T-cell (primary cell): Measurements from ENCODE around the gene ERCC2. TPM values are rescaled to one million over a fixed set of nuclear protein-coding genes. Genes with fewer than 3 reads are reported as not detected.

Source experiments
- ATAC-seq, 4 experiments: fragments of 200-7000 bp in 3 of 4; fragments of 150-1000 bp in 1 of 4; cut with Tn5 transposase; replicated peaks in 1 of 4; 1 replicate in 3 of 4; 2 replicates in 1 of 4; pipeline ENCODE4 v1.10.0; 2021; ENCODE audit warnings: moderate library complexity in 3 of 4, mild to moderate bottlenecking in 2 of 4, moderate number of reproducible peaks in 1 of 4
- CTCF ChIA-PET, 2 donors: fragments of 300-600 bp; sonication (Branson Sonifier 250); formaldehyde crosslinking; loops; one replicate each; lab custom pipeline; 2022; ENCODE audit warnings: antibody characterized with exemption in 2 of 2; lab: Charles Lee
- POLR2A ChIA-PET, 2 donors: fragments of 300-600 bp; sonication (Branson Sonifier 250); formaldehyde crosslinking; loops; one replicate each; lab custom pipeline; 2022; ENCODE audit warnings: antibody characterized with exemption in 2 of 2; lab: Charles Lee
- DNase-seq, 35 experiments: peaks; one replicate each; pipeline versions ENCODE4 v3.0.0 to v3.0.0-alpha.2; 2013 to 2023
- H3K27ac ChIP-seq: one replicate; pipeline ENCODE4 v1.5.1; 2013; ENCODE audit warnings: low read length
- H3K27me3 ChIP-seq, 2 experiments: replicated peaks in 1 of 2; 1 replicate in 1 of 2; 2 replicates in 1 of 2; pipeline versions ENCODE4 v1.6.1 to v1.7.0; 2013; ENCODE audit warnings: low read length in 1 of 2, mixed read lengths in 1 of 2; ENCODE audit not compliant: control insufficient read depth in 2 of 2, insufficient read depth in 2 of 2; ENCODE audit errors: extremely low read depth in 1 of 2
- H3K36me3 ChIP-seq, 2 donors: 1 replicate in 1 of 2; 2 replicates in 1 of 2; pipeline versions ENCODE4 v1.6.1 to v1.7.0; 2013; ENCODE audit warnings: low read length in 1 of 2; ENCODE audit not compliant: control insufficient read depth in 2 of 2, insufficient read depth in 1 of 2; ENCODE audit errors: extremely low read depth in 1 of 2
- H3K4me1 ChIP-seq, 2 experiments: 1 replicate in 1 of 2; 2 replicates in 1 of 2; pipeline versions ENCODE4 v1.6.1 to v1.7.0; 2013; ENCODE audit warnings: low read length in 2 of 2, mixed read lengths in 1 of 2; ENCODE audit not compliant: insufficient read depth in 2 of 2, control insufficient read depth in 1 of 2; ENCODE audit errors: extremely low read depth in 1 of 2
- H3K4me3 ChIP-seq, 2 donors: 1 replicate in 1 of 2; 2 replicates in 1 of 2; pipeline versions ENCODE4 v1.5.1 to v1.7.0; 2013; ENCODE audit warnings: mild to moderate bottlenecking in 2 of 2, low read length in 1 of 2, moderate library complexity in 1 of 2; ENCODE audit not compliant: control insufficient read depth in 1 of 2; ENCODE audit errors: extremely low read depth in 1 of 2
- H3K9me3 ChIP-seq: 2 replicates; pipeline ENCODE4 v1.7.0; 2013
- H3K27ac Mint-ChIP-seq, 2 donors: one replicate each; pipeline ENCODE4 v1.8.0; 2020 to 2021; ENCODE audit warnings: mild to moderate bottlenecking in 2 of 2, mixed read lengths in 2 of 2
- H3K27me3 Mint-ChIP-seq, 2 donors: one replicate each; pipeline ENCODE4 v1.8.0; 2021 to 2022; ENCODE audit warnings: mixed read lengths in 2 of 2
- H3K36me3 Mint-ChIP-seq: one replicate; pipeline ENCODE4 v1.8.0; 2021; ENCODE audit warnings: mixed read lengths
- H3K4me1 Mint-ChIP-seq, 3 donors: one replicate each; pipeline ENCODE4 v1.8.0; 2020 to 2022; ENCODE audit warnings: mixed read lengths in 3 of 3, mild to moderate bottlenecking in 1 of 3
- H3K4me3 Mint-ChIP-seq, 3 donors: one replicate each; pipeline ENCODE4 v1.8.0; 2020 to 2022; ENCODE audit warnings: mild to moderate bottlenecking in 3 of 3, mixed read lengths in 3 of 3, moderate library complexity in 3 of 3
- H3K9me3 Mint-ChIP-seq, 3 donors: one replicate each; pipeline ENCODE4 v1.8.0; 2020 to 2022; ENCODE audit warnings: mixed read lengths in 3 of 3
- WGBS: methylation state at CpG from one replicate; pipeline ENCODE4 v1.1.5; 2013; ENCODE audit warnings: missing lambda C conversion rate; ENCODE audit not compliant: insufficient coverage; 5-methylcytosine and 5-hydroxymethylcytosine counted together
- total RNA-seq, 35 experiments: library from RNA in 6 of 35; stranded (reverse) in 6 of 35; fragments of 120-200 nt in 1 of 35; gene quantifications; one replicate each; pipeline versions ENCODE4 v1.2.1 to v1.2.4 and lab custom pipeline; 2013 to 2026

Gene ERCC2
- total RNA-seq, 5 donors from 2014 or later (not counting 1 experiment from before 2014, with no cell fraction given), result 14.5 to 23.2 (median 21.3) TPM

DNA sequence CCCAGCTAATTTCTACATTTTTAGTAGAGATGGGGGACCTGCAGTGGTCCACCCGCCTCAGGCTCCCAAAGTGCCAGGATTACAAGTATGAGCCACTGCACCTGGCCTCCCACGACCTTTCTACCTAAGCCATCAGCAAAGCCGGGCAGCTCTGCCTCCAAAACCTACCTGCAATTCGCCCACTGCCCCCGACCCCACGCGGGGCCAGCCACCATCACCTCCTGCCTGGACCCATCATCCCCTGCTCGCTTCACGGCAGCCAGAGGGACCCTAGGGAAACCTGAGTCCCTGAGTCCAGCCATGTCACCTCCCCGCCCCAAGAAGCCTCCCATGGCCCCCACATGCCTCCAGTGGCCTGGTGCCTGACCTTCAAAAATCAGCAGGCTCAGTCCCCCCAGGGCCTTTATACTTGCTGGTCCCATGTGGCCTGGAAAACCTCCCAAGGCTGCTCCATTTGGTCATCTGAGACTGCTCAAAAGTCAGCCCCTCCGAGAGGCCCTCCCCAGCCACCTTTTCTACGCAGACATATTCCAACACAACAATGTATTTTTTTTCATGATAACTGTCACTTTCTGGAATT is 12.1 kb downstream of the ERCC2 start:
- no peak for DNase-seq
- Mint-ChIP-seq H3K9me3 (no peaks in the 10 kb centered on the region), H3K27ac (no peak overlapping the region), H3K4me1 (no peaks in the 10 kb centered on the region), H3K4me3 (no peak overlapping the region), H3K36me3 (peaks cover 36% of the 10 kb centered on the region), H3K27me3 (no peaks in the 10 kb centered on the region)
- CTCF ChIA-PET, result no interaction called here
- no peaks in the 10 kb centered on the region for H3K27me3 ChIP-seq
- POLR2A ChIA-PET, result interaction anchor here in 1 of 2 donors (0.6 kb wide), 1 partner anchor 279 kb away, joined by 8 read pairs; no protein-coding TSS in a partner anchor
- WGBS, result 95% methylated on average over 10 of the region's 12 CpGs
- H3K27ac ChIP-seq, result no peak overlapping the region
- peaks cover 16 to 21% of the 10 kb centered on the region in 2 donors for H3K36me3 ChIP-seq
- H3K4me3 ChIP-seq, result no peak overlapping the region
- H3K9me3 ChIP-seq, result no peaks in the 10 kb centered on the region
- H3K4me1 ChIP-seq, result peaks cover 0 to 4% of the 10 kb centered on the region in 2 experiments
- no peak for ATAC-seq

- POLR2A ChIA-PET, result no interaction called here
- Mint-ChIP-seq H3K36me3 (peaks cover 38% of the 10 kb centered on the region), H3K27ac (no peak overlapping the region), H3K4me3 (no peak overlapping the region), H3K9me3 (no peaks in the 10 kb centered on the region), H3K27me3 (no peaks in the 10 kb centered on the region), H3K4me1 (no peaks in the 10 kb centered on the region)
- 100% methylated on average over 7 of the region's 11 CpGs for WGBS
- H3K27me3 ChIP-seq, result no peaks in the 10 kb centered on the region
- no peak for DNase-seq
- ATAC-seq, result no peak
- peaks cover 10 to 22% of the 10 kb centered on the region in 2 donors for H3K36me3 ChIP-seq
- H3K9me3 ChIP-seq, result no peaks in the 10 kb centered on the region
- H3K4me3 ChIP-seq, result no peak overlapping the region
- H3K4me1 ChIP-seq, result peaks cover 0 to 4% of the 10 kb centered on the region in 2 experiments
- H3K27ac ChIP-seq, result no peak overlapping the region
- CTCF ChIA-PET, result no interaction called here
Observed at GRCh38 chr19:45357445-45357783, 13.0 kb downstream of the ERCC2 start.

DNA sequence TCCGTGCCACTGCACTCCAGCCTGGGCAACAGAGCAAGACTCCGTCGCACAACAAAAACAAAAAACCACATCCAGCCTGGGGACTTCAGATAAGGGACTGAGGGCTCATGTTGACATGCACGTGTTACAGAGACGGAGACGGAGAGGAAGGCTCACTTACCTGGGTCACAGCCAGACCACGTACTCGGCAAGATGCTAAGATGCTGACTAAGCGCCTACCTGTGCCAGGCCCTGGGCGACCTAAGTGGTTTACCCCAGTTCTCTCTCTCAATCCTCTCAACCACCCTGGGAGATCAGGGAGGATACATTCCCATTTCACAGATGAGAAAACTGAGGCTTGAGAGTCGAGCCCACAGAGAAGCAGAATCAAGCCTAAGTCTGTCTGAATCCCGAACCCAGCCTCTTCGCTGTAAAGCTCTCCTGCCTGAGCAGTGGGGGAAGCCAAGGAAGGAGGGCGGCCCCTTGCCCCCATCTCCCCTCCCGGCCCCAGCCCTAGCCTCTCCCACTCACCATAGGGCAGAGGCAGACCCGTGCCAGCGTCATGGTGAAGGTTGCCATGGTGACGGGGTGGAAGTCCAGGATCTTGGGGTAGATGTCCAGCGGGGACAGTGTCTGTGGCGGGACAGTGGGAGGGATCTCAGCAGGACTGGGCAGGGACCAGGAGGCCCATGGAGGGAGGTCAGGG is 13.5 kb downstream of the ERCC2 start:
- WGBS, result 87% methylated on average over 10 of the region's 20 CpGs
- Mint-ChIP-seq H3K4me1 (no peaks in the 10 kb centered on the region), H3K27me3 (no peaks in the 10 kb centered on the region), H3K9me3 (no peaks in the 10 kb centered on the region), H3K27ac (no peak overlapping the region), H3K36me3 (peaks cover 38% of the 10 kb centered on the region), H3K4me3 (no peak overlapping the region)
- H3K4me1 ChIP-seq, result peaks cover 0 to 4% of the 10 kb centered on the region in 2 experiments
- H3K27ac ChIP-seq, result no peak overlapping the region
- DNase-seq (no peak), ATAC-seq (no peak)
- no peaks in the 10 kb centered on the region for H3K9me3 ChIP-seq
- H3K27me3 ChIP-seq, result no peaks in the 10 kb centered on the region
- H3K36me3 ChIP-seq, result peaks cover 10 to 19% of the 10 kb centered on the region in 2 donors
- ChIA-PET POLR2A (no interaction called here), CTCF (no interaction called here)
- H3K4me3 ChIP-seq, result no peak overlapping the region

DNA sequence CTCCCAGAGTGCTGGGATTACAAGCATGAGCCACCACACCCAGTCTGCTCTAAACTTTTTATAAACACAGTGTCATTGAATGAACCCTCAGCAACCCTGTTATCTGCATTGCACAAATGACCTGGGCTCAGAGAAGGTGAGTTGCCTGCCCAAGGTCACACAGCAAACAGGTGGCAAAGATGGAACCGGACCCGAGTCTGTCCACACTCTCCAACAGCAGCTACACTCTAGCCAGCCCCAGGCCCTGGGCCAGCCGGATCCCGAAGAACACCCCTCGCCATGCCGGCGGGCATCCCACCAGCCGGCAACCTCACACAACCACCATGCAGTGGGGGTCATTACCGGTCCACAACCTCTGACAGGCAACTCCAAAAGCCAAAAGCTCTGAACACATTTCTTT is 14.5 kb downstream of the ERCC2 start:
- Mint-ChIP-seq H3K4me3 (no peak overlapping the region), H3K36me3 (peaks cover 31% of the 10 kb centered on the region), H3K27ac (no peak overlapping the region), H3K27me3 (no peaks in the 10 kb centered on the region), H3K4me1 (no peaks in the 10 kb centered on the region), H3K9me3 (no peaks in the 10 kb centered on the region)
- DNase-seq, result no peak
- no peak overlapping the region for H3K4me3 ChIP-seq
- 97% methylated on average over 9 of the region's 9 CpGs for WGBS
- no peaks in the 10 kb centered on the region for H3K27me3 ChIP-seq
- ChIA-PET POLR2A (no interaction called here), CTCF (no interaction called here)
- no peak for ATAC-seq
- peaks cover 6 to 22% of the 10 kb centered on the region in 2 donors for H3K36me3 ChIP-seq
- H3K27ac ChIP-seq, result no peak overlapping the region
- H3K4me1 ChIP-seq, result peaks cover 0 to 4% of the 10 kb centered on the region in 2 experiments
- no peaks in the 10 kb centered on the region for H3K9me3 ChIP-seq

- Histone ChIP-seq H3K27me3 (no peaks in the 10 kb centered on the region), H3K36me3 (peaks cover 8 to 22% of the 10 kb centered on the region in 2 donors), H3K27ac (no peak overlapping the region), H3K9me3 (no peaks in the 10 kb centered on the region), H3K4me1 (peaks cover 0 to 4% of the 10 kb centered on the region in 2 experiments), H3K4me3 (no peak overlapping the region)
- WGBS, result 98% methylated on average over 9 of the region's 9 CpGs
- H3K36me3 Mint-ChIP-seq, result peaks cover 33% of the 10 kb centered on the region
- ChIA-PET POLR2A (no interaction called here), CTCF (no interaction called here)
- no peaks in the 10 kb centered on the region for H3K4me1 Mint-ChIP-seq
- no peak overlapping the region for H3K27ac Mint-ChIP-seq
- no peak for ATAC-seq
- H3K9me3 Mint-ChIP-seq, result no peaks in the 10 kb centered on the region
- H3K27me3 Mint-ChIP-seq, result no peaks in the 10 kb centered on the region
- DNase-seq, result no peak
- H3K4me3 Mint-ChIP-seq, result no peak overlapping the region
Observed at GRCh38 chr19:45355402-45355801, 15.0 kb downstream of the ERCC2 start.

DNA sequence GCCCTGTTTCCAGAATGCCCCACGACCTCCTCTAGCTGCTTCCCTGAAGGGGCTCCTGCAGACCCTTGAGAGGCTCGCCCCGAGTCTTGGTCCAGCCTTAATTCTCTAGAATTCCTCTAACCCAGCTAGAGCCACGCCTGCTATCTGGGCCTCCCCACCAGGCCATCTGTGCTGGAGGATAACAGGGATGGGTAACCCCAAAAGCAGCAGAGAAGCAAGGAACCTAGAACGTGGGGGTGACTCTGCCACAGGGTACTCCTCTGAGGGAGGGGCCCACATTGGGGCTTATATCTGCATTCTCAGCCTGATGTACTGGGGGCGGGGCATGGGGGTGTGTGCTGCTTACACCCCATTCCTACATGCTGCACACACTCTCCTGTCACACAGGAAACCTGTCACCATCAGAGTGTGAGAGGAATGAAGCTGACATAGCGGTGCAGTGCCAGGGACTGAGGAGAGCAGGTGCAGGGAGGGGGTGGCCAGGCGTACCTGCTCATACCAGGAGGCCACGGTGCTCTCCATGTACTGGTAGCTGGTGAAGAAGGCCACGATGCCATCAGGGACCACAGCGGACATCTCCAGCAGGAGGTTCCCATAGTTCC is 16.0 kb downstream of the ERCC2 start:
- Histone ChIP-seq H3K4me1 (peaks cover 0 to 4% of the 10 kb centered on the region in 2 experiments), H3K27me3 (no peaks in the 10 kb centered on the region), H3K4me3 (no peak overlapping the region), H3K9me3 (no peaks in the 10 kb centered on the region), H3K36me3 (peaks cover 11 to 22% of the 10 kb centered on the region in 2 donors), H3K27ac (no peak overlapping the region)
- 86% methylated on average over 7 of the region's 11 CpGs for WGBS
- no peak for DNase-seq
- peaks cover 34% of the 10 kb centered on the region for H3K36me3 Mint-ChIP-seq
- no peak overlapping the region for H3K27ac Mint-ChIP-seq
- ATAC-seq, result no peak
- H3K27me3 Mint-ChIP-seq, result no peaks in the 10 kb centered on the region
- no peak overlapping the region for H3K4me3 Mint-ChIP-seq
- no peaks in the 10 kb centered on the region for H3K9me3 Mint-ChIP-seq
- CTCF ChIA-PET, result no interaction called here
- no peaks in the 10 kb centered on the region for H3K4me1 Mint-ChIP-seq
- POLR2A ChIA-PET, result no interaction called here
